ENCODE measurements around the gene ATP5MC2. TPM values are rescaled to one million over a fixed set of nuclear protein-coding genes. Genes with fewer than 3 reads are reported as not detected.

The ATP5MC2 gene
- total RNA-seq, 1 donor from 2014 or later, result 283 TPM

DNA sequence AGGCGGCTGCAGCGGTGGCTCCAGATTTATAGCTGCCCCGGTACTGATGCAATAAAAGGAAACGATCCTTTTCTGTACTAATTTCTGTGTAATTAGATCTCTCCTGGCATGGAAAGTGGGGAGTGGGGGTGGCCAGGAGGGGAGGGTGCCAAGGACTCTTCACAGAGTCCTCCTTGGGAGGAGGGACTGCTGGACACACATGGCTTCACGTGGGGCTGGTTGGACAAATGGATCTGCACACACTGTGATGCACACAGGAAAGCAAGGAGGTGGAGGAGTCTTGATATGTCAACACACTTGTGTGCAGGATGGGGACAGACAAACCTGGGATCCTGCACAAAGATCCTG lies 23.8 kb upstream of the ATP5MC2 start:
- peaks cover 4% of the 10 kb centered on the region for H3K9me3 Mint-ChIP-seq (ENCODE audit: unreplicated experiment)
- H3K4me1 Mint-ChIP-seq (ENCODE audit: low read depth, unreplicated experiment), result peaks cover 18% of the 10 kb centered on the region
- peaks cover 5% of the 10 kb centered on the region for H3K36me3 Mint-ChIP-seq (ENCODE audit: unreplicated experiment)
- TF ChIP-seq, protein P1, sequence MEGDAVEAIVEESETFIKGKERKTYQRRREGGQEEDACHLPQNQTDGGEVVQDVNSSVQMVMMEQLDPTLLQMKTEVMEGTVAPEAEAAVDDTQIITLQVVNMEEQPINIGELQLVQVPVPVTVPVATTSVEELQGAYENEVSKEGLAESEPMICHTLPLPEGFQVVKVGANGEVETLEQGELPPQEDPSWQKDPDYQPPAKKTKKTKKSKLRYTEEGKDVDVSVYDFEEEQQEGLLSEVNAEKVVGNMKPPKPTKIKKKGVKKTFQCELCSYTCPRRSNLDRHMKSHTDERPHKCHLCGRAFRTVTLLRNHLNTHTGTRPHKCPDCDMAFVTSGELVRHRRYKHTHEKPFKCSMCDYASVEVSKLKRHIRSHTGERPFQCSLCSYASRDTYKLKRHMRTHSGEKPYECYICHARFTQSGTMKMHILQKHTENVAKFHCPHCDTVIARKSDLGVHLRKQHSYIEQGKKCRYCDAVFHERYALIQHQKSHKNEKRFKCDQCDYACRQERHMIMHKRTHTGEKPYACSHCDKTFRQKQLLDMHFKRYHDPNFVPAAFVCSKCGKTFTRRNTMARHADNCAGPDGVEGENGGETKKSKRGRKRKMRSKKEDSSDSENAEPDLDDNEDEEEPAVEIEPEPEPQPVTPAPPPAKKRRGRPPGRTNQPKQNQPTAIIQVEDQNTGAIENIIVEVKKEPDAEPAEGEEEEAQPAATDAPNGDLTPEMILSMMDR (IDR thresholded peaks at IDR 0.05; ENCODE audit: partially characterized antibody, unreplicated experiment), result no peak
- H3K27ac Mint-ChIP-seq (ENCODE audit: unreplicated experiment), result no peak overlapping the region
- DNase-seq, result no peak
- peaks cover 22% of the 10 kb centered on the region for H3K27me3 Mint-ChIP-seq (ENCODE audit: unreplicated experiment)
- no peak overlapping the region for H3K4me3 Mint-ChIP-seq (ENCODE audit: unreplicated experiment)

DNA sequence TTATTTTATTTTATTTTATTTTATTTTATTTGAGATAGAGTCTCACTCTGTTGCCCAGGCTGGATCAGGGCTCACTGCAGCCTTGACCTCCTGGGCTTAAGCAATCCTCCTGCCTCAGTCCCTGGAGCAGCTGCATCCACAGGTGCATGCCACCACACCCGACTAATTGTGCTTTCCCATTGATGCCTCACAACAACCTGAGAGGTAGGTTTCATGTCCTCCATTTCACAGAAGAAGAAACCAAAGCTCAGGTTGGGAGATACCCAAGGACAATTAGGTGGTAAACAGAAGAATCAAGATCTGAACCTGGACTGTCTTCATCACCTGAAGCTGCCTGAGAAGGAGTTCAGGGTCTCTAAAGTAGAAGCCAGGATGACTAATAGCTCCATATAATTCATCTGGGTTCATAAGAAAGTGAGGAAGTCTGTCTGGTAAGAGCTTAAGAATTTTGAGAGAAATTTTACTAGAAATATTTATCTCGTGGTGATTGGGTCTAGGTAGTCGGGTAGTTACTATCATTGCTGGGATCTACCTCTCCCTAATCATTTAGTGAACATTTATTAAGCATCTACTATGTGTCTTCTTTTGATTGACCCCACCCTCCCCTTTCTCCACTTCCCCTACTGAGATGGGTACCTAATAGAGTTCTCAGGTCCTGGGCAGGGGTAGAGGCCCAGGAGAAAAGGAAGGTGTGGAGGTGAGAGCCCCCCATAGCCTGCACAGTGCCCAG lies 23.2 kb upstream of the ATP5MC2 start:
- peaks cover 6% of the 10 kb centered on the region for H3K9me3 Mint-ChIP-seq (ENCODE audit: unreplicated experiment)
- peaks cover 28% of the 10 kb centered on the region for H3K27me3 Mint-ChIP-seq (ENCODE audit: unreplicated experiment)
- TF ChIP-seq, protein P1 (IDR thresholded peaks at IDR 0.05; ENCODE audit: partially characterized antibody, unreplicated experiment), result no peak
- H3K4me3 Mint-ChIP-seq (ENCODE audit: unreplicated experiment), result no peak overlapping the region
- H3K27ac Mint-ChIP-seq (ENCODE audit: unreplicated experiment), result no peak overlapping the region
- H3K36me3 Mint-ChIP-seq (ENCODE audit: unreplicated experiment), result peaks cover 5% of the 10 kb centered on the region
- peaks cover 18% of the 10 kb centered on the region for H3K4me1 Mint-ChIP-seq (ENCODE audit: low read depth, unreplicated experiment)
- DNase-seq, result no peak

DNA sequence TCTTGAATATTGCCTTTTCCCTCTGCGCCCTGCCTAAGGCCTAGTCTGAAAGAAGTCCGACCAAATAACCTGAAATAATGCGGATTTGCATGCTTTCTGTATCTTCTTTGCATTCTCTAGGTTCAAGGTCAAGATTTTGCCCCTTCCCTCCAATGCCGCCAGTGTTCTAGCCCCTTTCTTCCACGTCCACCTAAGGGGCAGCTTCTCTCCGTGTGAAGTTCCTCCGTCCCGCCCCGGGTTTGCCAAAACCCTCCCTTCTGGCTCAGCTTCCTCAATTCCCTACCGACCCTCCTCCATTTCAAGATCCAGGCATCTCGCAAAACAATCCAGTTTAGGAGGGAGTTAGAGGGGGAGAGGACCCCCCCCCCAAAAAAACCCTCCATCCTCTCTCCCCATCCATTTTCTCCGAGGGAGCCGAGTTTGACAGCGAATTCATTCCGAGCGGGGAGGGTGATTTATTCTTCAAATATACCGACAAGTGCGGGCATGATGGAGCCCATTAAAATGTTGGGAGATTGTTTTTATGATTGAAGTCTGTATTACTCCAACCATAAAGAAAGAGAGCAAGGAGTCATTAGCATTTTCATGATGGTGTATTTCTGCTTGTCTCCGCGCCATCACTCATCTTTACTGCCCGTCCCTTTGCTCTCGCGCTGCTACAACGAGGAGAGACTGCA lies 20.9 kb upstream of the ATP5MC2 start:
- Mint-ChIP-seq H3K4me1 (ENCODE audit: low read depth, unreplicated experiment) (peaks cover 18% of the 10 kb centered on the region), H3K27ac (ENCODE audit: unreplicated experiment) (peak overlapping the region; percentile 10), H3K9me3 (ENCODE audit: unreplicated experiment) (peaks cover 6% of the 10 kb centered on the region), H3K36me3 (ENCODE audit: unreplicated experiment) (peaks cover 6% of the 10 kb centered on the region), H3K4me3 (ENCODE audit: unreplicated experiment) (peak overlapping the region; percentile 75), H3K27me3 (ENCODE audit: unreplicated experiment) (peaks cover 29% of the 10 kb centered on the region)
- no peak for DNase-seq
- TF ChIP-seq, protein P1 (IDR thresholded peaks at IDR 0.05; ENCODE audit: partially characterized antibody, unreplicated experiment), result no peak

DNA sequence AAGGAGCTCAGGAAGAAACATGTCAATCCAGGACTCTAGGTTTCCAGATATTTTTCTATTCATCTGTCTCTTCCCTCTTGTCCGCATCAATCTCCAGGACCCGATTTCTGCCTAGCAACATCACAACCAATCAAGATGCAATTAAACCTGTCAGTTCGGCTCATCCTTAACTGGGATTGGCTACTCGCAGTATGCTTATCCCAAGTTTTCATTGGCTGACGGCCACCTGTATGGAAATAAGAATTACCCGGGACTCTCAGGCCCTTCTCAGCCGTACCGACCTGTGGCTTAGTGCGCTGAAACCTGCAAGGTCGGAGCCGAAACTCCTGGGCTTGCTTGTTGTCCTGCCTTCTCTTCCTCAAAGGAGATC lies 20.4 kb upstream of the ATP5MC2 start:
- Mint-ChIP-seq H3K4me1 (ENCODE audit: low read depth, unreplicated experiment) (peaks cover 18% of the 10 kb centered on the region), H3K27me3 (ENCODE audit: unreplicated experiment) (peaks cover 29% of the 10 kb centered on the region), H3K27ac (ENCODE audit: unreplicated experiment) (peak overlapping the region; percentile 10), H3K36me3 (ENCODE audit: unreplicated experiment) (peaks cover 10% of the 10 kb centered on the region), H3K9me3 (ENCODE audit: unreplicated experiment) (peaks cover 6% of the 10 kb centered on the region), H3K4me3 (ENCODE audit: unreplicated experiment) (peak overlapping the region; percentile 75)
- TF ChIP-seq, protein P1 (IDR thresholded peaks at IDR 0.05; ENCODE audit: partially characterized antibody, unreplicated experiment), result no peak
- no peak for DNase-seq
